IMR-90 (cell line): Measurements from ENCODE around the gene NDUFC2. TPM values are rescaled to one million over a fixed set of nuclear protein-coding genes. Genes with fewer than 3 reads are reported as not detected.

ENCODE experiments used
- ATAC-seq: fragments of 200-7000 bp; cut with Tn5 transposase; 2 replicates; pipeline ENCODE4 v1.9.1; 2020; ENCODE audit warnings: low read depth, mild to moderate bottlenecking, moderate library complexity
- BruUV-seq: library from RNA; stranded (reverse); fragments of 400-500 nt; replicated peaks from 2 replicates; lab custom pipeline; 2021; lab: Mats Ljungman, UMichigan
- CTCF ChIA-PET: fragments of 300-600 bp; formaldehyde crosslinking; extraction: SDS; loops from one replicate; lab custom pipeline; 2021; ENCODE audit warnings: antibody characterized with exemption; lab: Yijun Ruan, JAX
- POLR2A ChIA-PET: fragments of 300-600 bp; sonication (Branson Sonifier 250); formaldehyde crosslinking; loops from one replicate; lab custom pipeline; 2022; ENCODE audit warnings: antibody characterized with exemption; ENCODE audit not compliant: unreplicated experiment; lab: Charles Lee
- DNase-seq: peaks from one replicate; pipeline ENCODE4 v3.0.0; 2013
- H2AFZ ChIP-seq: replicated peaks from 2 replicates; pipeline ENCODE3; 2013; ENCODE audit warnings: low read length, mild to moderate bottlenecking; ENCODE audit not compliant: poor library complexity
- H2AK5ac ChIP-seq: 2 replicates; pipeline ENCODE4 v1.6.1; 2013; ENCODE audit warnings: low read depth, low read length, inconsistent platforms
- H2AK9ac ChIP-seq: replicated peaks from 2 replicates; pipeline ENCODE3; 2013; ENCODE audit warnings: mild to moderate bottlenecking, low read depth, low read length, moderate library complexity; ENCODE audit not compliant: poor library complexity
- H2BK120ac ChIP-seq: 2 replicates; pipeline ENCODE4 v1.6.1; 2013; ENCODE audit warnings: low read depth, low read length, inconsistent platforms
- H2BK15ac ChIP-seq: 3 replicates; pipeline ENCODE4 v1.6.1; 2013; ENCODE audit warnings: low read depth, low read length, inconsistent platforms
- H2BK20ac ChIP-seq: 2 replicates; pipeline ENCODE4 v1.6.1; 2013; ENCODE audit warnings: low read depth, mild to moderate bottlenecking, inconsistent platforms, low read length, moderate library complexity
- H2BK5ac ChIP-seq: 2 replicates; pipeline ENCODE4 v1.6.1; 2013; ENCODE audit warnings: mild to moderate bottlenecking, low read depth, low read length, inconsistent platforms; ENCODE audit not compliant: poor library complexity, severe bottlenecking
- H3K14ac ChIP-seq: replicated peaks from 2 replicates; pipeline ENCODE4 v1.6.1; 2013; ENCODE audit warnings: low read depth, low read length, inconsistent platforms
- H3K18ac ChIP-seq: 2 replicates; pipeline ENCODE4 v1.6.1; 2013; ENCODE audit warnings: low read depth, low read length, control low read depth
- H3K23ac ChIP-seq: 2 replicates; pipeline ENCODE4 v1.6.1; 2013; ENCODE audit warnings: low read depth, low read length, inconsistent platforms
- H3K27ac ChIP-seq: 2 replicates; pipeline ENCODE4 v1.5.1; 2013; ENCODE audit warnings: mild to moderate bottlenecking, control low read depth, low read length; ENCODE audit not compliant: insufficient read depth
- H3K27me3 ChIP-seq: 2 replicates; pipeline ENCODE4 v1.6.1; 2013; ENCODE audit warnings: low read length; ENCODE audit not compliant: control insufficient read depth, insufficient read depth
- H3K36me3 ChIP-seq: 2 replicates; pipeline ENCODE4 v1.6.1; 2013; ENCODE audit warnings: low read length, mixed read lengths; ENCODE audit not compliant: control insufficient read depth, insufficient read depth
- H3K4ac ChIP-seq: 2 replicates; pipeline ENCODE4 v1.6.1; 2013; ENCODE audit warnings: low read depth, low read length, inconsistent platforms
- H3K4me1 ChIP-seq: 2 replicates; pipeline ENCODE4 v1.6.1; 2013; ENCODE audit warnings: low read length, mixed read lengths; ENCODE audit not compliant: control insufficient read depth, insufficient read depth
- H3K4me2 ChIP-seq: 2 replicates; pipeline ENCODE4 v1.6.1; 2013; ENCODE audit warnings: low read depth, mild to moderate bottlenecking, control low read depth, low read length, moderate library complexity
- H3K4me3 ChIP-seq: 2 replicates; pipeline ENCODE4 v1.5.1; 2013; ENCODE audit warnings: low read depth, mild to moderate bottlenecking, control low read depth, low read length, moderate library complexity; ENCODE audit not compliant: insufficient read depth
- H3K56ac ChIP-seq: 2 replicates; pipeline ENCODE4 v1.6.1; 2013; ENCODE audit warnings: low read length, inconsistent platforms; ENCODE audit not compliant: insufficient read depth; ENCODE audit errors: extremely low read depth
- H3K79me1 ChIP-seq, 2 experiments: 2 replicates each; pipeline ENCODE4 v1.6.1; 2013; ENCODE audit warnings: low read length in 2 of 2, inconsistent platforms in 1 of 2, low read depth in 1 of 2
- H3K9ac ChIP-seq: 2 replicates; pipeline ENCODE4 v1.6.1; 2013; ENCODE audit warnings: low read depth, low read length, control low read depth
- H3K9me1 ChIP-seq: 2 replicates; pipeline ENCODE4 v1.6.1; 2013; ENCODE audit warnings: low read length, inconsistent platforms; ENCODE audit not compliant: insufficient read depth
- H3K9me3 ChIP-seq: 2 replicates; pipeline ENCODE4 v1.6.1; 2013; ENCODE audit warnings: low read length; ENCODE audit not compliant: control insufficient read depth, insufficient read depth
- H4K20me1 ChIP-seq: 2 replicates; pipeline ENCODE4 v1.6.1; 2013; ENCODE audit warnings: low read length, inconsistent platforms; ENCODE audit not compliant: insufficient read depth
- H4K5ac ChIP-seq: 2 replicates; pipeline ENCODE4 v1.6.1; 2013; ENCODE audit warnings: mild to moderate bottlenecking, low read depth, low read length, control low read depth
- H4K8ac ChIP-seq, 2 experiments: 2 replicates each; pipeline ENCODE4 v1.6.1; 2013; ENCODE audit warnings: low read depth in 2 of 2, low read length in 2 of 2, control low read depth in 1 of 2, inconsistent platforms in 1 of 2
- H4K91ac ChIP-seq: 2 replicates; pipeline ENCODE4 v1.6.1; 2013; ENCODE audit warnings: low read depth, low read length, inconsistent platforms; ENCODE audit not compliant: insufficient read depth
- BHLHE40 ChIP-seq: fragments of 150-350 bp; IDR thresholded peaks from 2 replicates; pipeline ENCODE4 v1.6.1; 2016; ENCODE audit warnings: mild to moderate bottlenecking, low read depth, low read length
- CEBPB ChIP-seq: IDR thresholded peaks from 2 replicates; pipeline ENCODE4 v1.6.1; 2012; ENCODE audit warnings: low read depth, low read length, improper control_type of control experiment
- CHD1 ChIP-seq: IDR thresholded peaks from 2 replicates; pipeline ENCODE4 v1.6.1; 2012; ENCODE audit warnings: low read depth, low read length, improper control_type of control experiment
- CTCF ChIP-seq: conservative IDR thresholded peaks from 2 replicates; pipeline ENCODE4 v1.5.1; 2012; ENCODE audit warnings: mild to moderate bottlenecking, low read depth, low read length, improper control_type of control experiment
- ELK1 ChIP-seq: fragments of 150-350 bp; IDR thresholded peaks from 2 replicates; pipeline ENCODE4 v1.6.1; 2016; ENCODE audit warnings: low read depth, mild to moderate bottlenecking, low read length, moderate library complexity, borderline replicate concordance
- FOS ChIP-seq: fragments of 150-350 bp; IDR thresholded peaks from 2 replicates; pipeline ENCODE4 v1.6.1; 2016; ENCODE audit warnings: low read depth, low read length
- MAFK ChIP-seq: IDR thresholded peaks from 2 replicates; pipeline ENCODE4 v1.6.1; 2012; ENCODE audit warnings: low read depth, low read length, improper control_type of control experiment
- MAZ ChIP-seq: IDR thresholded peaks from 2 replicates; pipeline ENCODE4 v1.6.1; 2012; ENCODE audit warnings: low read depth, mild to moderate bottlenecking, low read length, improper control_type of control experiment, moderate library complexity, borderline replicate concordance
- MXI1 ChIP-seq: IDR thresholded peaks from 2 replicates; pipeline ENCODE4 v1.6.1; 2012; ENCODE audit warnings: low read depth, mild to moderate bottlenecking, low read length, moderate library complexity, borderline replicate concordance
- NFE2L2 ChIP-seq: fragments of 150-350 bp; IDR thresholded peaks from 2 replicates; pipeline ENCODE4 v1.6.1; 2016; ENCODE audit warnings: low read depth, mild to moderate bottlenecking, low read length
- POLR2A ChIP-seq: IDR thresholded peaks from 2 replicates; pipeline ENCODE4 v1.6.1; 2012; ENCODE audit warnings: mild to moderate bottlenecking, low read depth, low read length
- RAD21 ChIP-seq: IDR thresholded peaks from 2 replicates; pipeline ENCODE4 v1.6.1; 2012; ENCODE audit warnings: low read length, improper control_type of control experiment
- RCOR1 ChIP-seq: IDR thresholded peaks from 2 replicates; pipeline ENCODE4 v1.6.1; 2012; ENCODE audit warnings: mild to moderate bottlenecking, low read length, improper control_type of control experiment; ENCODE audit not compliant: insufficient replicate concordance
- RFX5 ChIP-seq: IDR thresholded peaks from 2 replicates; pipeline ENCODE4 v1.8.0; 2012; ENCODE audit warnings: low read depth, mild to moderate bottlenecking, low read length, moderate library complexity
- SMC3 ChIP-seq: fragments of 150-350 bp; IDR thresholded peaks from 2 replicates; pipeline ENCODE4 v1.6.1; 2016; ENCODE audit warnings: low read depth, mild to moderate bottlenecking, antibody characterized with exemption, low read length, moderate library complexity
- USF2 ChIP-seq: fragments of 150-350 bp; IDR thresholded peaks from 2 replicates; pipeline ENCODE4 v1.6.1; 2017; ENCODE audit warnings: mild to moderate bottlenecking, antibody characterized with exemption, low read length, low read depth
- WGBS, 2 experiments: methylation state at CpG; one replicate each; pipeline versions ENCODE4 v1.1.5 to v1.1.7; 2013; ENCODE audit warnings: missing lambda C conversion rate in 2 of 2; ENCODE audit not compliant: insufficient read length in 1 of 2; ENCODE audit errors: extremely low coverage in 2 of 2; 5-methylcytosine and 5-hydroxymethylcytosine counted together
- dilution Hi-C: fragments of 300-500 bp; cut with HindIII; formaldehyde crosslinking; loops from one replicate; pipeline ENCODE4 v1.14.3; 2018; ENCODE audit warnings: low sequenced_read_pairs; ENCODE audit not compliant: unreplicated experiment
- in situ Hi-C: fragments of 300-500 bp; cut with MboI; formaldehyde crosslinking; loops from 3 replicates; pipeline ENCODE4 v1.14.3; 2019; ENCODE audit warnings: low sequenced_read_pairs, inconsistent platforms, mixed read lengths
- intact Hi-C: fragments of 100-400 bp; cut with micrococcal nuclease; formaldehyde crosslinking; loops from 2 replicates; pipeline ENCODE4 v1.10.0; 2022
- polyA plus RNA-seq, 3 experiments: library from polyadenylated mRNA; depleted of rRNA; stranded (reverse); fragments of >200 nt; gene quantifications; 2 replicates each; pipeline ENCODE4 v1.2.3, GENCODE V29; 2012; ENCODE audit warnings: low replicate concordance in 1 of 3
- total RNA-seq: library from RNA; depleted of rRNA; stranded (reverse); fragments of >200 nt; gene quantifications from 2 replicates; pipeline ENCODE4 v1.2.3, GENCODE V29; 2012

Gene NDUFC2
- total and polyA plus RNA-seq, 2 of the 4 experiments (the other 2 are of a cell fraction): 146 to 340 TPM

- dilution Hi-C loops: no loop called here
- Histone ChIP-seq H3K4me2 (peak overlapping the region; percentile 29; the same call in 1 of the 2 replicates), H3K36me3 (peaks cover 8% of the 10 kb centered on the region), H2AFZ (no peak overlapping the region), H3K23ac (no peak overlapping the region), H3K9me3 (no peaks in the 10 kb centered on the region), H2BK20ac (no peak overlapping the region), H3K4me1 (peaks cover 2% of the 10 kb centered on the region; the same call in 1 of the 2 replicates), H2BK5ac (peak overlapping the region; percentile 72), H4K8ac (no peak overlapping the region), H3K9me1 (peaks cover 4% of the 10 kb centered on the region; the same call in 1 of the 2 replicates), H3K56ac (no peak overlapping the region), H2AK5ac (no peak overlapping the region), H2AK9ac (no peak overlapping the region), H3K14ac (no peak overlapping the region), H3K27me3 (no peaks in the 10 kb centered on the region), H2BK15ac (no peak overlapping the region), H4K5ac (no peak overlapping the region), H3K9ac (no peak overlapping the region), H3K4ac (no peak overlapping the region), H3K18ac (no peak overlapping the region), H3K27ac (no peak overlapping the region), H4K20me1 (0 out of 2 replicates have a peak, but pooled peaks cover 2% of the 10 kb centered on the region), H3K79me1 (no peaks in the 10 kb centered on the region; a peak in 1 of 4 replicates), H2BK120ac (no peak overlapping the region), H4K91ac (no peak overlapping the region), H3K4me3 (no peak overlapping the region)
- intact Hi-C loops: no loop called here
- in situ Hi-C loops: no loop called here
- WGBS, 2 experiments: no CpG with 5 or more reads among the region's 5 CpGs
- CTCF ChIA-PET: interaction anchor here (0.6 kb wide), 1 partner anchor 30 kb away, joined by 6 read pairs; no protein-coding TSS in a partner anchor
- DNase-seq (peak; percentile 82), ATAC-seq (peak; percentile 84)
- TF ChIP-seq MAFK: no peak
- TF ChIP-seq CTCF: no peak
- TF ChIP-seq CEBPB: no peak
- no peak for TF ChIP-seq POLR2A
- TF ChIP-seq ELK1: no peak
- TF ChIP-seq RAD21: no peak
- no peak for TF ChIP-seq MAZ
- TF ChIP-seq CHD1: no peak
- TF ChIP-seq NFE2L2: no peak
- TF ChIP-seq BHLHE40: no peak
- TF ChIP-seq USF2: no peak
- no peak for TF ChIP-seq RFX5
- TF ChIP-seq RCOR1: no peak
- no peak for TF ChIP-seq MXI1
- TF ChIP-seq FOS: no peak
- no peak for TF ChIP-seq SMC3
- no TSS peak for BruUV-seq
- POLR2A ChIA-PET: no interaction called here
Measured at GRCh38 chr11:78110351-78110750, 30.7 kb upstream of the NDUFC2 start.
